Trophoblast cell (in vitro differentiated cells and primary cell): ENCODE measurements around the gene TRIM5.

Source experiments
- DNase-seq, 2 donors: peaks; one replicate each; pipeline ENCODE4 v3.0.0-alpha.2; 2016
- H2AFZ ChIP-seq: 2 replicates; pipeline ENCODE4 v1.6.1; 2013; ENCODE audit warnings: low read length, moderate library complexity, mild to moderate bottlenecking; ENCODE audit not compliant: insufficient read depth, poor library complexity
- H2AK5ac ChIP-seq: 2 replicates; pipeline ENCODE4 v1.6.1; 2013; ENCODE audit warnings: mild to moderate bottlenecking, low read length
- H2BK120ac ChIP-seq: 2 replicates; pipeline ENCODE4 v1.6.1; 2013; ENCODE audit warnings: low read length, mild to moderate bottlenecking, moderate library complexity; ENCODE audit not compliant: insufficient read depth, poor library complexity
- H2BK12ac ChIP-seq: 2 replicates; pipeline ENCODE4 v1.6.1; 2013; ENCODE audit warnings: mild to moderate bottlenecking, low read length, moderate library complexity
- H2BK5ac ChIP-seq: 2 replicates; pipeline ENCODE4 v1.6.1; 2013; ENCODE audit warnings: low read length, low read depth, moderate library complexity, mild to moderate bottlenecking; ENCODE audit not compliant: poor library complexity
- H3K14ac ChIP-seq: 2 replicates; pipeline ENCODE4 v1.6.1; 2013; ENCODE audit warnings: mild to moderate bottlenecking, low read length
- H3K18ac ChIP-seq: 2 replicates; pipeline ENCODE4 v1.6.1; 2013; ENCODE audit warnings: mild to moderate bottlenecking, low read length
- H3K23ac ChIP-seq: 2 replicates; pipeline ENCODE4 v1.6.1; 2013; ENCODE audit warnings: low read length
- H3K27ac ChIP-seq: 2 replicates; pipeline ENCODE4 v1.5.1; 2013; ENCODE audit warnings: low read depth, mild to moderate bottlenecking, inconsistent platforms, low read length, moderate library complexity
- H3K27me3 ChIP-seq: 2 replicates; pipeline ENCODE4 v1.6.1; 2013; ENCODE audit warnings: inconsistent platforms, mild to moderate bottlenecking, low read length, moderate library complexity; ENCODE audit not compliant: insufficient read depth
- H3K36me3 ChIP-seq, 2 experiments: 1 replicate in 1 of 2; 2 replicates in 1 of 2; pipeline ENCODE4 v1.6.1; 2013; ENCODE audit warnings: low read length in 2 of 2, mild to moderate bottlenecking in 2 of 2, moderate library complexity in 1 of 2; ENCODE audit not compliant: insufficient read depth in 2 of 2, control insufficient read depth in 1 of 2
- H3K4ac ChIP-seq: 2 replicates; pipeline ENCODE4 v1.6.1; 2013; ENCODE audit warnings: low read depth, mild to moderate bottlenecking, low read length, moderate library complexity
- H3K4me1 ChIP-seq, 2 experiments: 1 replicate in 1 of 2; 2 replicates in 1 of 2; pipeline ENCODE4 v1.6.1; 2013; ENCODE audit warnings: low read length in 2 of 2, mild to moderate bottlenecking in 2 of 2, moderate library complexity in 1 of 2; ENCODE audit not compliant: insufficient read depth in 2 of 2, control insufficient read depth in 1 of 2
- H3K4me2 ChIP-seq: 2 replicates; pipeline ENCODE4 v1.6.1; 2013; ENCODE audit warnings: inconsistent platforms, mild to moderate bottlenecking, low read length, moderate library complexity
- H3K4me3 ChIP-seq: 2 replicates; pipeline ENCODE4 v1.5.1; 2013; ENCODE audit warnings: mild to moderate bottlenecking, low read depth, low read length, inconsistent platforms
- H3K79me1 ChIP-seq: one replicate; pipeline ENCODE4 v1.6.1; 2013; ENCODE audit warnings: low read length
- H3K79me2 ChIP-seq: 2 replicates; pipeline ENCODE4 v1.6.1; 2013; ENCODE audit warnings: low read length, mild to moderate bottlenecking; ENCODE audit not compliant: control insufficient read depth, insufficient read depth, poor library complexity
- H3K9ac ChIP-seq: 2 replicates; pipeline ENCODE4 v1.6.1; 2013; ENCODE audit warnings: mild to moderate bottlenecking, low read length
- H3K9me3 ChIP-seq: 2 replicates; pipeline ENCODE4 v1.6.1; 2013; ENCODE audit warnings: low read depth, mild to moderate bottlenecking, control low read depth, inconsistent platforms, low read length; ENCODE audit not compliant: insufficient read depth
- H4K12ac ChIP-seq: 2 replicates; pipeline ENCODE4 v1.6.1; 2013; ENCODE audit warnings: low read depth, mild to moderate bottlenecking, low read length, moderate library complexity
- H4K8ac ChIP-seq: 2 replicates; pipeline ENCODE4 v1.6.1; 2013; ENCODE audit warnings: low read depth, mild to moderate bottlenecking, low read length, moderate library complexity
- H4K91ac ChIP-seq: one replicate; pipeline ENCODE4 v1.6.1; 2013; ENCODE audit warnings: low read depth, mild to moderate bottlenecking, low read length, moderate library complexity
- WGBS: extraction: QIAGEN DNeasy Blood & Tissue Kit; methylation state at CpG from one replicate; pipeline ENCODE4 v1.1.7; 2013; ENCODE audit warnings: missing lambda C conversion rate; ENCODE audit not compliant: insufficient read length, insufficient coverage; ENCODE audit errors: extremely low coverage; 5-methylcytosine and 5-hydroxymethylcytosine counted together

The TRIM5 gene

GRCh38 chr11:5698281-5698680 is 13.4 kb upstream of the TRIM5 start:
- WGBS, result no CpG with 5 or more reads among the region's 7 CpGs
- Histone ChIP-seq H3K9me3 (no peaks in the 10 kb centered on the region), H2BK120ac (no peak overlapping the region), H2BK5ac (no peak overlapping the region), H3K4me2 (no peak overlapping the region), H3K79me1 (no peaks in the 10 kb centered on the region), H3K4me1 (peaks cover 0 to 4% of the 10 kb centered on the region in 2 experiments), H2AFZ (no peak overlapping the region), H3K36me3 (no peaks in the 10 kb centered on the region), H2BK12ac (no peak overlapping the region), H3K9ac (no peak overlapping the region), H3K14ac (no peak overlapping the region), H3K4me3 (no peak overlapping the region), H4K8ac (no peak overlapping the region), H3K79me2 (no peaks in the 10 kb centered on the region), H3K27me3 (no peaks in the 10 kb centered on the region), H2AK5ac (no peak overlapping the region), H3K27ac (no peak overlapping the region), H4K12ac (no peak overlapping the region), H3K23ac (no peak overlapping the region), H3K18ac (no peak overlapping the region), H4K91ac (no peak overlapping the region), H3K4ac (no peak overlapping the region)
- DNase-seq, result no peak

GRCh38 chr11:5696210-5696609 is 11.3 kb upstream of the TRIM5 start:
- Histone ChIP-seq H3K23ac (no peak overlapping the region), H2AFZ (no peak overlapping the region), H2BK12ac (no peak overlapping the region), H3K14ac (no peak overlapping the region), H4K91ac (no peak overlapping the region), H3K4me2 (no peak overlapping the region), H3K4ac (no peak overlapping the region), H3K79me2 (no peaks in the 10 kb centered on the region), H3K9me3 (no peaks in the 10 kb centered on the region), H3K18ac (no peak overlapping the region), H2BK5ac (no peak overlapping the region), H3K9ac (no peak overlapping the region), H2AK5ac (no peak overlapping the region), H3K27me3 (no peaks in the 10 kb centered on the region), H2BK120ac (no peak overlapping the region), H3K4me3 (no peak overlapping the region), H4K12ac (no peak overlapping the region), H3K79me1 (no peaks in the 10 kb centered on the region), H4K8ac (no peak overlapping the region), H3K27ac (no peak overlapping the region), H3K4me1 (peaks cover 0 to 4% of the 10 kb centered on the region in 2 experiments), H3K36me3 (no peaks in the 10 kb centered on the region)
- no peak for DNase-seq
- WGBS, result no CpG with 5 or more reads among the region's 2 CpGs

- no CpG with 5 or more reads among the region's 1 CpG for WGBS
Observed at GRCh38 chr11:5695580-5695979, 10.7 kb upstream of the TRIM5 start.

GRCh38 chr11:5694642-5695041 is 9.8 kb upstream of the TRIM5 start:
- Histone ChIP-seq H3K9me3 (no peaks in the 10 kb centered on the region), H3K27me3 (no peaks in the 10 kb centered on the region), H2BK120ac (no peak overlapping the region), H3K4me1 (peaks cover 0 to 4% of the 10 kb centered on the region in 2 experiments), H3K27ac (no peak overlapping the region), H3K4ac (no peak overlapping the region), H2BK5ac (no peak overlapping the region), H2BK12ac (no peak overlapping the region), H3K79me2 (no peaks in the 10 kb centered on the region), H3K4me3 (no peak overlapping the region), H3K14ac (no peak overlapping the region), H3K79me1 (peaks cover 11% of the 10 kb centered on the region), H4K8ac (no peak overlapping the region), H2AFZ (no peak overlapping the region), H2AK5ac (no peak overlapping the region), H3K4me2 (no peak overlapping the region), H4K12ac (no peak overlapping the region), H3K18ac (no peak overlapping the region), H4K91ac (no peak overlapping the region), H3K9ac (no peak overlapping the region), H3K36me3 (no peaks in the 10 kb centered on the region), H3K23ac (no peak overlapping the region)
- DNase-seq, result no peak
- no CpG with 5 or more reads among the region's 1 CpG for WGBS

More at GRCh38 chr11:5695580-5695979, 10.7 kb upstream of the TRIM5 start:
- Histone ChIP-seq H2BK120ac (no peak overlapping the region), H4K91ac (no peak overlapping the region), H3K23ac (no peak overlapping the region), H3K79me2 (no peaks in the 10 kb centered on the region), H3K27me3 (no peaks in the 10 kb centered on the region), H3K27ac (no peak overlapping the region), H3K4ac (no peak overlapping the region), H3K79me1 (peaks cover 6% of the 10 kb centered on the region), H3K4me1 (peaks cover 0 to 4% of the 10 kb centered on the region in 2 experiments), H3K4me2 (no peak overlapping the region), H3K9ac (no peak overlapping the region), H3K36me3 (no peaks in the 10 kb centered on the region), H2AFZ (no peak overlapping the region), H3K14ac (no peak overlapping the region), H2BK12ac (no peak overlapping the region), H4K12ac (no peak overlapping the region), H3K9me3 (no peaks in the 10 kb centered on the region), H4K8ac (no peak overlapping the region), H2AK5ac (no peak overlapping the region), H3K18ac (no peak overlapping the region), H2BK5ac (no peak overlapping the region), H3K4me3 (no peak overlapping the region)
- no peak for DNase-seq
